Stimulated activated CD8-positive, alpha-beta memory T cell treated with anti-CD3 and anti-CD28 coated beads, Interleukin-2, amount 100 ng/mL, for 1 hour (primary cell): ENCODE measurements around the gene REEP6.
"Not testable (repeated sequence)": the region's sequence is repeated elsewhere in the genome, so short reads cannot be mapped to it uniquely, and the experiment has no call there.

Experiments
- DNase-seq, 2 donors: peaks; one replicate each; pipeline ENCODE4 v3.0.0-alpha.2; 2020; ENCODE audit warnings: low read depth in 2 of 2

REEP6 gene

GRCh38 chr19:1524287-1524971, 33.4 kb downstream of the REEP6 start:
- DNase-seq: no peak

GRCh38 chr19:1524972-1525325, 34.0 kb downstream of the REEP6 start:
- no peak for DNase-seq

GRCh38 chr19:1525343-1525742, 34.4 kb downstream of the REEP6 start:
- no peak for DNase-seq

- no peak for DNase-seq
These were observed 35.2 kb downstream of the REEP6 start for GRCh38 chr19:1526066-1526778.

GRCh38 chr19:1526979-1527649, 36.1 kb downstream of the REEP6 start:
- DNase-seq: no peak

- no peak for DNase-seq
These were observed 36.8 kb downstream of the REEP6 start for GRCh38 chr19:1527650-1528309.

GRCh38 chr19:1528596-1529429, 37.8 kb downstream of the REEP6 start:
- DNase-seq: no peak

- no peak for DNase-seq
These were observed 38.4 kb downstream of the REEP6 start for GRCh38 chr19:1529430-1529816.

- DNase-seq: not testable (repeated sequence)
These were observed 39.9 kb downstream of the REEP6 start for GRCh38 chr19:1530856-1531255.

GRCh38 chr19:1531587-1531986, 40.6 kb downstream of the REEP6 start:
- DNase-seq: no peak

- no peak for DNase-seq
These were observed 41.0 kb downstream of the REEP6 start for GRCh38 chr19:1532003-1532402.

GRCh38 chr19:1533510-1534150, 42.6 kb downstream of the REEP6 start:
- no peak for DNase-seq

GRCh38 chr19:1534972-1535371, 44.0 kb downstream of the REEP6 start:
- DNase-seq: no peak

- DNase-seq: not testable (repeated sequence)
These were observed 44.7 kb downstream of the REEP6 start for GRCh38 chr19:1535699-1536098.

GRCh38 chr19:1538978-1539377, 48.0 kb downstream of the REEP6 start:
- no peak for DNase-seq

- not testable (repeated sequence) for DNase-seq
These were observed 48.8 kb downstream of the REEP6 start for GRCh38 chr19:1539749-1540148.

- no peak for DNase-seq
These were observed 49.5 kb downstream of the REEP6 start for GRCh38 chr19:1540365-1540925.
